ENCODE measurements around the gene HOXA7. TPM values are rescaled to one million over a fixed set of nuclear protein-coding genes. Genes with fewer than 3 reads are reported as not detected.

HOXA7 gene
- total and polyA plus RNA-seq, 2 donors (not counting 3 experiments of a cell fraction or from before 2014, with no cell fraction given) = 18.1 to 18.5 TPM

DNA sequence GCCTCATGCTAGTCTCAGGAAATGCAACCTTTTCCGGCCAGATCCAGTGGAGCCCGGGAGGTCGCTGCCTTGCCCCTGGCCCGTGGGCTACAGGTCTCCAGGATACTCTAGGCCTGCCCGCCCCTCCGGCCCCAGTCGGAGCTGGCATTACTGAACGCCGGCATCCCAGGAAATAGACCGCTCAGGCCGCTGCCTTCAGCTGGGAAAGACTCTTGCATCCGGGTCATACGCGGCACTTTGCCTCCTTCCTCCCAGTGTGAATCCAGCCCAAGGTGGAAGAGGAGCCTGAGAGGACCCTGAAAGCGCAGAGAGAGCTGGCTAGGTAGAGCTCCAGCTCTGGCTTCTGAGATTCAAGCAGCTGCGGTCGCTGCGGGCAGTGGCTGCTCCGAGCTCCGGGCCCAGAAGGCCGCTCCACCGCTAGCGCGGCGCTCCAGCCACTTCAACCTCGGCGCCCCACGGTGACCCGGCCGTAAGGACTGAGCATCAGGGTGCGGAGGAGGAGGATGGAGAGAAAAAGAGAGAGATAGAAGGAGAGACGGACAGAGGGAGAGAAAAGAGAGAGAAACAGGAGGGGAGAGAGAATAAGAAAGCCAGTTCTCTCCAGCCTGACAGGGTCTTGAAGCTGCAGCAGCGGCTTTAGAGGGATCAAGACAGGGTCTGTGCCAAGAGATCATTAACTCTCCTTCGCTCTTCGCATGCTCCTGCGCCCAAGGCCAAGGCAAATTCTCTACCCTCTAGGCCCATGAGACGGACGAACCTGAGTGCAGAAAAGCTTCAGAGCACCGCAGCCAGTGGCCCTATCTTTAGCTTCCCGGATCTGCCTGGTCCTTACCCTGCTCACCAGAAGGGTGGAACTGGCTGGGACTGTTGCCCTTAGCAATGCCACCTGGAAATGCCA is 19.4 kb upstream of the HOXA7 start:
- Histone ChIP-seq H3K9me1 (replicated peaks; ENCODE audit: control insufficient read depth, extremely low read depth, insufficient read depth, low read length) (no peaks in the 10 kb centered on the region), H3K79me2 (ENCODE audit: control insufficient read depth, insufficient read depth, low read length) (peaks cover 96% of the 10 kb centered on the region), H3K4me3 (replicated peaks in 1 of 3; ENCODE audit: insufficient read depth in 1 of 3, low read depth in 1 of 3, low read length in 3 of 3) (peak overlapping the region in 2 of 3 experiments; percentile 34 to 94), H3K9ac (replicated peaks; ENCODE audit: extremely low read depth, insufficient read depth, low read length) (peak overlapping the region; percentile 95), H3K27ac (ENCODE audit: insufficient read depth, low read depth, low read length) (peak overlapping the region; percentile 96), H3K9me3 (replicated peaks; ENCODE audit: control insufficient read depth, insufficient read depth, low read length) (no peaks in the 10 kb centered on the region), H3K4me2 (ENCODE audit: insufficient read depth, low read length) (peak overlapping the region; percentile 98), H2AFZ (ENCODE audit: low read depth, low read length) (no peak overlapping the region), H3K27me3 (ENCODE audit: control insufficient read depth in 2 of 2, insufficient read depth in 2 of 2, low read length in 2 of 2) (no peaks in the 10 kb centered on the region), H3K36me3 (ENCODE audit: control insufficient read depth in 2 of 2, extremely low read depth in 1 of 2, insufficient read depth in 2 of 2, low read length in 2 of 2) (no peaks in the 10 kb centered on the region), H3K4me1 (ENCODE audit: control insufficient read depth, extremely low read depth, insufficient read depth, low read length) (peaks cover 67% of the 10 kb centered on the region), H4K20me1 (replicated peaks; ENCODE audit: control insufficient read depth, extremely low read depth, insufficient read depth, low read length) (no peaks in the 10 kb centered on the region)
- TF ChIP-seq MYC (IDR thresholded peaks at IDR 0.05; ENCODE audit: low read depth, low read length) (no peak), EZH2 (IDR thresholded peaks at IDR 0.05; ENCODE audit: borderline replicate concordance, low read depth, low read length, severe bottlenecking) (no peak), POLR2A (IDR thresholded peaks at IDR 0.05; ENCODE audit: low read depth, low read length) (no peak), POLR2AphosphoS5 (IDR thresholded peaks at IDR 0.05; ENCODE audit: insufficient read depth, low read depth, low read length) (no peak), GATA2 (IDR thresholded peaks at IDR 0.05; ENCODE audit: insufficient read depth, insufficient read length, low read depth, low read length) (no peak), FOS (IDR thresholded peaks at IDR 0.05; ENCODE audit: borderline replicate concordance, insufficient read depth, low read length) (no peak), JUN (IDR thresholded peaks at IDR 0.05; ENCODE audit: borderline replicate concordance, insufficient read depth, insufficient read length, low read depth) (no peak)
- TF ChIP-seq, protein P1, sequence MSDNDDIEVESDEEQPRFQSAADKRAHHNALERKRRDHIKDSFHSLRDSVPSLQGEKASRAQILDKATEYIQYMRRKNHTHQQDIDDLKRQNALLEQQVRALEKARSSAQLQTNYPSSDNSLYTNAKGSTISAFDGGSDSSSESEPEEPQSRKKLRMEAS (IDR thresholded peaks at IDR 0.05; ENCODE audit: insufficient read depth, insufficient read length) = no peak
- TF ChIP-seq, protein P2, sequence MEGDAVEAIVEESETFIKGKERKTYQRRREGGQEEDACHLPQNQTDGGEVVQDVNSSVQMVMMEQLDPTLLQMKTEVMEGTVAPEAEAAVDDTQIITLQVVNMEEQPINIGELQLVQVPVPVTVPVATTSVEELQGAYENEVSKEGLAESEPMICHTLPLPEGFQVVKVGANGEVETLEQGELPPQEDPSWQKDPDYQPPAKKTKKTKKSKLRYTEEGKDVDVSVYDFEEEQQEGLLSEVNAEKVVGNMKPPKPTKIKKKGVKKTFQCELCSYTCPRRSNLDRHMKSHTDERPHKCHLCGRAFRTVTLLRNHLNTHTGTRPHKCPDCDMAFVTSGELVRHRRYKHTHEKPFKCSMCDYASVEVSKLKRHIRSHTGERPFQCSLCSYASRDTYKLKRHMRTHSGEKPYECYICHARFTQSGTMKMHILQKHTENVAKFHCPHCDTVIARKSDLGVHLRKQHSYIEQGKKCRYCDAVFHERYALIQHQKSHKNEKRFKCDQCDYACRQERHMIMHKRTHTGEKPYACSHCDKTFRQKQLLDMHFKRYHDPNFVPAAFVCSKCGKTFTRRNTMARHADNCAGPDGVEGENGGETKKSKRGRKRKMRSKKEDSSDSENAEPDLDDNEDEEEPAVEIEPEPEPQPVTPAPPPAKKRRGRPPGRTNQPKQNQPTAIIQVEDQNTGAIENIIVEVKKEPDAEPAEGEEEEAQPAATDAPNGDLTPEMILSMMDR (IDR thresholded peaks at IDR 0.05; ENCODE audit: extremely low read depth in 1 of 2, insufficient read depth in 1 of 2, low read depth in 1 of 2, low read length in 2 of 2) = no peak
- POLR2A ChIA-PET = interaction anchor here (1.0 to 2.5 kb wide), 5 partner anchors 9 to 976 kb away, joined by 3 to 8 read pairs (median 7); partner anchors contain the start of genes HNRNPA2B1, HOXA11, HOXA3 and HOXA9
- BruUV-seq (replicated peaks) = no TSS peak
- FAIRE-seq = peak; percentile 55
- dilution Hi-C loops (cut with MboI; ENCODE audit: extremely low pct_ligation_motif_present, low sequenced_read_pairs) (no loop called here), intact Hi-C loops (cut with micrococcal nuclease) (no loop called here)
- peak; percentile 71 for DNase-seq (ENCODE audit: low read depth, low spot score)
- CTCF ChIA-PET = interaction anchor here (1.2 to 8.0 kb wide), 11 partner anchors 6 to 806 kb away, joined by 4 to 86 read pairs (median 7); partner anchors contain the start of genes HOXA11, HOXA3 and HOXA5
